ENCODE results near the gene NHEJ1.
A peak's percentile ranks its signal among the peaks of the same experiment; 100 is the strongest.

NHEJ1 gene

GRCh38 chr2:219179601-219180465 lies 19.2 kb upstream of the NHEJ1 start:
- H2BK120ac ChIP-seq (ENCODE audit: insufficient read depth, low read length, poor library complexity): no peak overlapping the region
- H4K8ac ChIP-seq (ENCODE audit: low read depth, low read length): no peak overlapping the region
- no peak overlapping the region for H4K12ac ChIP-seq (ENCODE audit: low read depth, low read length)
- no peak overlapping the region for H3K4ac ChIP-seq (ENCODE audit: low read depth, low read length)
- no peak overlapping the region for H3K4me2 ChIP-seq (ENCODE audit: low read length)
- peaks cover 3 to 9% of the 10 kb centered on the region in 2 experiments for H3K4me1 ChIP-seq (ENCODE audit: control insufficient read depth in 1 of 2, insufficient read depth in 2 of 2, low read length in 2 of 2)
- no peak overlapping the region for H3K4me3 ChIP-seq (ENCODE audit: low read depth, low read length)
- no peak overlapping the region for H2BK5ac ChIP-seq (ENCODE audit: low read depth, low read length, poor library complexity)
- H2BK12ac ChIP-seq (ENCODE audit: low read length): no peak overlapping the region
- no peak overlapping the region for H3K27ac ChIP-seq (ENCODE audit: low read depth, low read length)
- H3K36me3 ChIP-seq (ENCODE audit: control insufficient read depth in 1 of 2, insufficient read depth in 2 of 2, low read length in 2 of 2): peaks cover 39 to 48% of the 10 kb centered on the region in 2 experiments
- no peak overlapping the region for H4K91ac ChIP-seq (ENCODE audit: low read depth, low read length)
- no peak overlapping the region for H3K9ac ChIP-seq (ENCODE audit: low read length)
- peaks cover 7% of the 10 kb centered on the region for H3K79me2 ChIP-seq (ENCODE audit: control insufficient read depth, insufficient read depth, low read length, poor library complexity)
- no peaks in the 10 kb centered on the region for H3K27me3 ChIP-seq (ENCODE audit: insufficient read depth, low read length)
- H2AK5ac ChIP-seq (ENCODE audit: low read length): no peak overlapping the region
- H3K14ac ChIP-seq (ENCODE audit: low read length): no peak overlapping the region
- no peak overlapping the region for H3K23ac ChIP-seq (ENCODE audit: low read length)
- H3K18ac ChIP-seq (ENCODE audit: low read length): peak overlapping the region; percentile 21
- WGBS (ENCODE audit: extremely low coverage, insufficient coverage, insufficient read length): no CpG with 5 or more reads among the region's 9 CpGs
- H3K79me1 ChIP-seq (ENCODE audit: low read length): peaks cover 17% of the 10 kb centered on the region
- H2AFZ ChIP-seq (ENCODE audit: insufficient read depth, low read length, poor library complexity): no peak overlapping the region
- H3K9me3 ChIP-seq (ENCODE audit: insufficient read depth, low read depth, low read length): no peaks in the 10 kb centered on the region
- DNase-seq: no peak

- Histone ChIP-seq H3K79me1 (ENCODE audit: low read length) (peaks cover 17% of the 10 kb centered on the region), H3K9ac (ENCODE audit: low read length) (peak overlapping the region; percentile 82), H3K4me2 (ENCODE audit: low read length) (peak overlapping the region; percentile 85), H3K36me3 (ENCODE audit: control insufficient read depth in 1 of 2, insufficient read depth in 2 of 2, low read length in 2 of 2) (peaks cover 40 to 47% of the 10 kb centered on the region in 2 experiments), H3K4me1 (ENCODE audit: control insufficient read depth in 1 of 2, insufficient read depth in 2 of 2, low read length in 2 of 2) (peaks cover 3 to 9% of the 10 kb centered on the region in 2 experiments), H2BK120ac (ENCODE audit: insufficient read depth, low read length, poor library complexity) (peak overlapping the region; percentile 65), H3K27me3 (ENCODE audit: insufficient read depth, low read length) (no peaks in the 10 kb centered on the region), H4K12ac (ENCODE audit: low read depth, low read length) (peak overlapping the region; percentile 22), H3K9me3 (ENCODE audit: insufficient read depth, low read depth, low read length) (no peaks in the 10 kb centered on the region), H3K4me3 (ENCODE audit: low read depth, low read length) (peak overlapping the region; percentile 99), H2AK5ac (ENCODE audit: low read length) (peak overlapping the region; percentile 50), H2BK12ac (ENCODE audit: low read length) (no peak overlapping the region), H3K18ac (ENCODE audit: low read length) (peak overlapping the region; percentile 92), H3K27ac (ENCODE audit: low read depth, low read length) (peak overlapping the region; percentile 95), H3K4ac (ENCODE audit: low read depth, low read length) (peak overlapping the region; percentile 73), H2BK5ac (ENCODE audit: low read depth, low read length, poor library complexity) (peak overlapping the region; percentile 71), H3K79me2 (ENCODE audit: control insufficient read depth, insufficient read depth, low read length, poor library complexity) (peaks cover 7% of the 10 kb centered on the region), H2AFZ (ENCODE audit: insufficient read depth, low read length, poor library complexity) (peak overlapping the region; percentile 89), H3K14ac (ENCODE audit: low read length) (peak overlapping the region; percentile 92), H3K23ac (ENCODE audit: low read length) (no peak overlapping the region), H4K8ac (ENCODE audit: low read depth, low read length) (peak overlapping the region; percentile 92), H4K91ac (ENCODE audit: low read depth, low read length) (peak overlapping the region; percentile 89)
- WGBS (ENCODE audit: extremely low coverage, insufficient coverage, insufficient read length): no CpG with 5 or more reads among the region's 45 CpGs
- DNase-seq: peak; percentile 7 to 46
These were observed 18.0 kb upstream of the NHEJ1 start for GRCh38 chr2:219178377-219179175.

- Histone ChIP-seq H2AFZ (ENCODE audit: insufficient read depth, low read length, poor library complexity) (peak within 1 kb of the TSS; percentile 89), H3K23ac (ENCODE audit: low read length) (no peak within 1 kb of the TSS), H3K9ac (ENCODE audit: low read length) (peak within 1 kb of the TSS; percentile 89), H3K4me1 (ENCODE audit: control insufficient read depth in 1 of 2, insufficient read depth in 2 of 2, low read length in 2 of 2) (peaks cover 3 to 9% of the 10 kb centered on the region in 2 experiments), H3K4me2 (ENCODE audit: low read length) (peak within 1 kb of the TSS; percentile 99), H3K18ac (ENCODE audit: low read length) (peak within 1 kb of the TSS; percentile 92), H2BK120ac (ENCODE audit: insufficient read depth, low read length, poor library complexity) (peak within 1 kb of the TSS; percentile 80), H4K8ac (ENCODE audit: low read depth, low read length) (peak within 1 kb of the TSS; percentile 98), H3K14ac (ENCODE audit: low read length) (peak within 1 kb of the TSS; percentile 96), H3K27ac (ENCODE audit: low read depth, low read length) (peak within 1 kb of the TSS; percentile 95), H2BK12ac (ENCODE audit: low read length) (no peak within 1 kb of the TSS), H2AK5ac (ENCODE audit: low read length) (peak within 1 kb of the TSS; percentile 50), H4K91ac (ENCODE audit: low read depth, low read length) (peak within 1 kb of the TSS; percentile 91), H3K4me3 (ENCODE audit: low read depth, low read length) (peak within 1 kb of the TSS; percentile 99), H2BK5ac (ENCODE audit: low read depth, low read length, poor library complexity) (peak within 1 kb of the TSS; percentile 93), H3K27me3 (ENCODE audit: insufficient read depth, low read length) (no peaks in the 10 kb centered on the region), H3K9me3 (ENCODE audit: insufficient read depth, low read depth, low read length) (no peaks in the 10 kb centered on the region), H3K79me1 (ENCODE audit: low read length) (peaks cover 17% of the 10 kb centered on the region), H4K12ac (ENCODE audit: low read depth, low read length) (peak within 1 kb of the TSS; percentile 84), H3K4ac (ENCODE audit: low read depth, low read length) (peak within 1 kb of the TSS; percentile 76), H3K36me3 (ENCODE audit: control insufficient read depth in 1 of 2, insufficient read depth in 2 of 2, low read length in 2 of 2) (peaks cover 42 to 45% of the 10 kb centered on the region in 2 experiments), H3K79me2 (ENCODE audit: control insufficient read depth, insufficient read depth, low read length, poor library complexity) (peaks cover 7% of the 10 kb centered on the region)
- peak; percentile 85 to 88 for DNase-seq
- no CpG with 5 or more reads among the region's 67 CpGs for WGBS (ENCODE audit: extremely low coverage, insufficient coverage, insufficient read length)
These were observed 17.1 kb upstream of the NHEJ1 start, which contains the start of gene RETREG2 for GRCh38 chr2:219177552-219178376. RETREG2 (plus strand) TSS chr2:219178275; CDS start chr2:219178353, 78 bp downstream.

Data from trophoblast cell (in vitro differentiated cells and primary cell).